Panc1 (cell line): ENCODE measurements around the gene ADK. TPM values are rescaled to one million over a fixed set of nuclear protein-coding genes. Genes with fewer than 3 reads are reported as not detected.

ENCODE experiments used
- ATAC-seq: fragments of 200-7000 bp; cut with Tn5 transposase; 2 replicates; pipeline ENCODE4 v1.9.1; 2020; ENCODE audit warnings: mild to moderate bottlenecking, moderate library complexity
- BruUV-seq: library from RNA; stranded (reverse); fragments of 400-500 nt; replicated peaks from 2 replicates; lab custom pipeline; 2021; lab: Mats Ljungman, UMichigan
- CTCF ChIA-PET: fragments of 300-600 bp; sonication (Branson Sonifier 250); formaldehyde crosslinking; loops from one replicate; lab custom pipeline; 2022; ENCODE audit warnings: antibody characterized with exemption; lab: Charles Lee
- POLR2A ChIA-PET: fragments of 300-600 bp; sonication (Branson Sonifier 250); formaldehyde crosslinking; loops from one replicate; lab custom pipeline; 2022; ENCODE audit warnings: antibody characterized with exemption; lab: Charles Lee
- DNase-seq: peaks from one replicate; pipeline ENCODE4 v3.0.0-alpha.2; 2010; ENCODE audit warnings: low read depth, low spot score
- H3K27ac ChIP-seq: 2 replicates; pipeline ENCODE4 v1.5.1; 2011; ENCODE audit warnings: mild to moderate bottlenecking, low read length, inconsistent platforms
- H3K27me3 ChIP-seq: fragments of 200-500 bp; sonication (Bioruptor generic); 2 replicates; pipeline ENCODE4 v1.6.0; 2014; ENCODE audit warnings: low read length, inconsistent platforms; ENCODE audit not compliant: control insufficient read depth, insufficient read depth
- H3K36me3 ChIP-seq: fragments of 200-500 bp; sonication (Bioruptor generic); 2 replicates; pipeline ENCODE4 v1.5.1; 2014; ENCODE audit warnings: inconsistent platforms, mild to moderate bottlenecking, low read length, moderate library complexity; ENCODE audit not compliant: control insufficient read depth, insufficient read depth
- H3K4me1 ChIP-seq: 2 replicates; pipeline ENCODE4 v1.5.1; 2011; ENCODE audit warnings: inconsistent platforms, mild to moderate bottlenecking, low read length, moderate library complexity; ENCODE audit not compliant: control insufficient read depth, insufficient read depth
- H3K4me3 ChIP-seq, 2 experiments: 2 replicates each; pipeline ENCODE4 v1.5.1; 2011 to 2012; ENCODE audit warnings: low read depth in 2 of 2, low read length in 2 of 2, mild to moderate bottlenecking in 2 of 2, inconsistent platforms in 1 of 2, moderate library complexity in 1 of 2
- H3K9me3 ChIP-seq: fragments of 200-500 bp; sonication (Bioruptor generic); 2 replicates; pipeline ENCODE4 v1.5.1; 2014; ENCODE audit warnings: low read depth, mild to moderate bottlenecking, inconsistent platforms, low read length, moderate library complexity; ENCODE audit not compliant: control insufficient read depth, insufficient read depth
- POLR2AphosphoS5 ChIP-seq: IDR thresholded peaks from 2 replicates; pipeline ENCODE4 v1.6.1; 2012; ENCODE audit warnings: mild to moderate bottlenecking, low read depth, low read length, moderate library complexity
- SIN3A ChIP-seq: IDR thresholded peaks from 2 replicates; pipeline ENCODE4 v1.6.1; 2012; ENCODE audit warnings: low read depth, mild to moderate bottlenecking, low read length, moderate library complexity, borderline replicate concordance; ENCODE audit not compliant: insufficient read depth
- TCF7L2 ChIP-seq: IDR thresholded peaks from 2 replicates; pipeline ENCODE4 v1.6.1; 2011; ENCODE audit warnings: mild to moderate bottlenecking, low read depth, low read length, inconsistent platforms
- in situ Hi-C: cut with HindIII; loops from 2 replicates; pipeline ENCODE4 v1.10.0; 2016; ENCODE audit warnings: low sequenced_read_pairs, low pct_unique_long_range_greater_than_20kb
- intact Hi-C: fragments of 100-400 bp; cut with micrococcal nuclease; formaldehyde crosslinking; loops from one replicate; pipeline ENCODE4 v1.10.0; 2022; ENCODE audit not compliant: unreplicated experiment
- total RNA-seq: library from RNA; stranded (reverse); gene quantifications from one replicate; pipeline ENCODE4 v1.2.1, GENCODE V29; 2021; ENCODE audit not compliant: unreplicated experiment
- TF ChIP-seq, protein P1 (sequence below): fragments of 450-650 bp; IDR thresholded peaks from 2 replicates; pipeline ENCODE4 v1.5.1; 2017; ENCODE audit warnings: mild to moderate bottlenecking
- TF ChIP-seq, protein P2 (sequence below), 2 experiments: IDR thresholded peaks; 2 replicates each; pipeline ENCODE4 v1.6.1; 2011 to 2012; ENCODE audit warnings: low read depth in 2 of 2, control low read depth in 1 of 2, low read length in 1 of 2, mild to moderate bottlenecking in 1 of 2, moderate library complexity in 1 of 2; ENCODE audit not compliant: insufficient read depth in 1 of 2

ADK gene
- total RNA-seq, 1 experiment from 2014 or later = 64.5 TPM

DNA sequence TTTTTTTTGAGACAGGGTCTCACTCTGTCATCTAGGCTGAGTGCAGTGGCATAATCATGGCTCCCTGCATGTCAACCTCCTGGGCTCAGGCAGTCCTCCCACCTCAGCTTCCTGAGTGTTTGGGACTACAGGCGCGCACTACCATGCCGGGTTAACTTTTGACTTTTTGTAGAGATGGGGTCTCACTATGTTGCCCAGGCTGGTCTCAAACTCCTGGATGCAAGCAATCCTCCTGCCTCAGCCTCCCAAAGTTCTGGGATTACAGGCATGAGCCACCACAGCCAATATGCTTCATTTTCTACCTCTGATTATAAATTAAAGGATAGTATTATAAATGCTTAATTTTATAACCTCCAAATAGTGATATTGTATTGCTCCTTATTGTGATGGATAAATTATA is 121.3 kb downstream of the ADK start:
- ChIA-PET CTCF (no interaction called here), POLR2A (interaction anchor here (0.6 kb wide), 1 partner anchor 13 kb away, joined by 3 read pairs; no protein-coding TSS in a partner anchor)
- Histone ChIP-seq H3K36me3 (no peaks in the 10 kb centered on the region), H3K27ac (no peak overlapping the region), H3K4me3 (no peak overlapping the region), H3K4me1 (no peaks in the 10 kb centered on the region), H3K9me3 (no peaks in the 10 kb centered on the region), H3K27me3 (no peaks in the 10 kb centered on the region)
- DNase-seq = no peak
- intact Hi-C loops (no loop called here), in situ Hi-C loops (no loop called here)
- TF ChIP-seq, protein P1, sequence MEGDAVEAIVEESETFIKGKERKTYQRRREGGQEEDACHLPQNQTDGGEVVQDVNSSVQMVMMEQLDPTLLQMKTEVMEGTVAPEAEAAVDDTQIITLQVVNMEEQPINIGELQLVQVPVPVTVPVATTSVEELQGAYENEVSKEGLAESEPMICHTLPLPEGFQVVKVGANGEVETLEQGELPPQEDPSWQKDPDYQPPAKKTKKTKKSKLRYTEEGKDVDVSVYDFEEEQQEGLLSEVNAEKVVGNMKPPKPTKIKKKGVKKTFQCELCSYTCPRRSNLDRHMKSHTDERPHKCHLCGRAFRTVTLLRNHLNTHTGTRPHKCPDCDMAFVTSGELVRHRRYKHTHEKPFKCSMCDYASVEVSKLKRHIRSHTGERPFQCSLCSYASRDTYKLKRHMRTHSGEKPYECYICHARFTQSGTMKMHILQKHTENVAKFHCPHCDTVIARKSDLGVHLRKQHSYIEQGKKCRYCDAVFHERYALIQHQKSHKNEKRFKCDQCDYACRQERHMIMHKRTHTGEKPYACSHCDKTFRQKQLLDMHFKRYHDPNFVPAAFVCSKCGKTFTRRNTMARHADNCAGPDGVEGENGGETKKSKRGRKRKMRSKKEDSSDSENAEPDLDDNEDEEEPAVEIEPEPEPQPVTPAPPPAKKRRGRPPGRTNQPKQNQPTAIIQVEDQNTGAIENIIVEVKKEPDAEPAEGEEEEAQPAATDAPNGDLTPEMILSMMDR = no peak
- TF ChIP-seq POLR2AphosphoS5 = no peak
- no TSS peak for BruUV-seq
- ATAC-seq = no peak

DNA sequence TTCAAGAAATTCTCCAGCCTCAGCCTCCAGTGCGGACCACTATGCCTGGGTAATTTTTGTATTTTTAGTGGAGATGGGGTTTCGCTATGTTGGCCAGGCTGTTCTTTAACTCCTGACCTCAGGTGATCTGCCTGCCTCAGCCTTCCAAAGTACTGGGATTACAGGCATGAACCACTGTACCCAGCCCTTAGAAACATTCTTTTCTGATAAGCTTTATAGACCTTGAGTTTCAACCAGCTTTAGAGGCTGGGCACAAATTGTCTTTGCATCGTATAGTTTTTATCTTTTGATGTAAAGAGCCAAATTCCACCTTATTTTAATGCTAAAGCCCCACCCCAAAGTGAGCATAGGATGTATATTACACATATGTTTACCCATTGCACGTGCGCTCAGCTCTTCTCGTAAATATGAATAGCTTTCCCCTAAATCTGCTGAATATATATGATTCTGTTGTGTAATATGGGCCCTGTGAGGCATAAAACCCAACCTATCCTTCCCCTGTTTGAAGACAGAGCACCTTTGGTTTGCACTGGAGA is 124.8 kb downstream of the ADK start:
- no peak overlapping the region for H3K27ac ChIP-seq
- intact Hi-C loops (no loop called here), in situ Hi-C loops (no loop called here)
- H3K9me3 ChIP-seq = no peaks in the 10 kb centered on the region
- DNase-seq (no peak), ATAC-seq (no peak)
- TF ChIP-seq, protein P2, sequence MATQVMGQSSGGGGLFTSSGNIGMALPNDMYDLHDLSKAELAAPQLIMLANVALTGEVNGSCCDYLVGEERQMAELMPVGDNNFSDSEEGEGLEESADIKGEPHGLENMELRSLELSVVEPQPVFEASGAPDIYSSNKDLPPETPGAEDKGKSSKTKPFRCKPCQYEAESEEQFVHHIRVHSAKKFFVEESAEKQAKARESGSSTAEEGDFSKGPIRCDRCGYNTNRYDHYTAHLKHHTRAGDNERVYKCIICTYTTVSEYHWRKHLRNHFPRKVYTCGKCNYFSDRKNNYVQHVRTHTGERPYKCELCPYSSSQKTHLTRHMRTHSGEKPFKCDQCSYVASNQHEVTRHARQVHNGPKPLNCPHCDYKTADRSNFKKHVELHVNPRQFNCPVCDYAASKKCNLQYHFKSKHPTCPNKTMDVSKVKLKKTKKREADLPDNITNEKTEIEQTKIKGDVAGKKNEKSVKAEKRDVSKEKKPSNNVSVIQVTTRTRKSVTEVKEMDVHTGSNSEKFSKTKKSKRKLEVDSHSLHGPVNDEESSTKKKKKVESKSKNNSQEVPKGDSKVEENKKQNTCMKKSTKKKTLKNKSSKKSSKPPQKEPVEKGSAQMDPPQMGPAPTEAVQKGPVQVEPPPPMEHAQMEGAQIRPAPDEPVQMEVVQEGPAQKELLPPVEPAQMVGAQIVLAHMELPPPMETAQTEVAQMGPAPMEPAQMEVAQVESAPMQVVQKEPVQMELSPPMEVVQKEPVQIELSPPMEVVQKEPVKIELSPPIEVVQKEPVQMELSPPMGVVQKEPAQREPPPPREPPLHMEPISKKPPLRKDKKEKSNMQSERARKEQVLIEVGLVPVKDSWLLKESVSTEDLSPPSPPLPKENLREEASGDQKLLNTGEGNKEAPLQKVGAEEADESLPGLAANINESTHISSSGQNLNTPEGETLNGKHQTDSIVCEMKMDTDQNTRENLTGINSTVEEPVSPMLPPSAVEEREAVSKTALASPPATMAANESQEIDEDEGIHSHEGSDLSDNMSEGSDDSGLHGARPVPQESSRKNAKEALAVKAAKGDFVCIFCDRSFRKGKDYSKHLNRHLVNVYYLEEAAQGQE (IDR thresholded peaks at IDR 0.05; ENCODE audit: insufficient read depth in 1 of 2, low read depth in 2 of 2, low read length in 1 of 2) = no peak
- no peak for TF ChIP-seq POLR2AphosphoS5
- no peak for TF ChIP-seq TCF7L2
- no peak for TF ChIP-seq SIN3A
- TF ChIP-seq, protein P1 = no peak
- BruUV-seq = no TSS peak
- ChIA-PET CTCF (no interaction called here), POLR2A (no interaction called here)
- no peaks in the 10 kb centered on the region for H3K4me1 ChIP-seq
- no peaks in the 10 kb centered on the region for H3K36me3 ChIP-seq
- H3K27me3 ChIP-seq = no peaks in the 10 kb centered on the region
- no peak overlapping the region for H3K4me3 ChIP-seq
